H54 (cell line): Measurements from ENCODE around the gene RAMACL.
A peak's percentile ranks its signal among the peaks of the same experiment; 100 is the strongest.
"Not testable (repeated sequence)": the region's sequence is repeated elsewhere in the genome, so short reads cannot be mapped to it uniquely, and the experiment has no call there.

Experiments
- DNase-seq: peaks from one replicate; pipeline ENCODE4 v3.0.0; 2011; ENCODE audit warnings: low spot score, mixed read lengths; ENCODE audit not compliant: insufficient read length
- FAIRE-seq: peaks from 3 replicates; lab custom pipeline; 2011; peaks lifted over from hg19 to GRCh38; lab: Jason Lieb, UNC
- POLR2A ChIP-seq: IDR thresholded peaks from 2 replicates; pipeline ENCODE4 v1.6.1; 2011; ENCODE audit warnings: low read depth, mild to moderate bottlenecking, low read length

The RAMACL gene

DNA sequence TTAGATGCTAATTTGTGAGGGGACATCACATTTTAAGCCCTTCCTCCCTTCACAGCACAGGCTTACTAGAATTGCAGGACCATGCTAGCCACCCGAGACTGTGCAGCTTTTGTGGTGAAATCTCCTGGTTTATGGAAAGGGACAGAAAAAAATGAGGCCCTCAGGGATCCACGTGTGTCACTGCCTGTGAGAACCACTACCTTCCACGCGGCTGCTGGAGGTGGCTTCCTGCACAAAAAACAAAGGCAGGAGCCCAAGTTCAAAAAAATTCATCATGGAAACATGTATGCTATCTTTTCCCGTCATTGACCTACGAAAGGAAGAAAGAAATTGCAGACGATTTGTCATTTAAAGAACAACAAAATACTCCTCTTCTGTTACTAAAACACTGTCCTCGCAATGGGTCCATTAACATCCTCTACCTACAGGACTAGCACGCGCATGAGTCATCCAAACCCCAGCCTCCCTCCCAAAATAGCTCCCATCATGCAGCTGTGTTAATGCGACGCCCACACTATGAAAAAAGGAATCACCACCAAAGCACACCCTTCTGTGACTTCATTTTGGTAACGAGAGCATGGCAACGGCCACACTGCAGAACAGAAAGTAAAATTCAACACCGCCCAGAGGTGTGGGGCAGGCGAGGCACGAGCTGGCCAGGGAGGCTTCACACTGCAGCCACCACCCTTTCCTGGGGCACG is 45.7 kb downstream of the RAMACL start:
- no peak for TF ChIP-seq POLR2A
- DNase-seq (peak; percentile 35), FAIRE-seq (no peak)

GRCh38 chr6:166539543-166539942 is 46.9 kb downstream of the RAMACL start:
- DNase-seq (no peak), FAIRE-seq (no peak)
- no peak for TF ChIP-seq POLR2A

DNA sequence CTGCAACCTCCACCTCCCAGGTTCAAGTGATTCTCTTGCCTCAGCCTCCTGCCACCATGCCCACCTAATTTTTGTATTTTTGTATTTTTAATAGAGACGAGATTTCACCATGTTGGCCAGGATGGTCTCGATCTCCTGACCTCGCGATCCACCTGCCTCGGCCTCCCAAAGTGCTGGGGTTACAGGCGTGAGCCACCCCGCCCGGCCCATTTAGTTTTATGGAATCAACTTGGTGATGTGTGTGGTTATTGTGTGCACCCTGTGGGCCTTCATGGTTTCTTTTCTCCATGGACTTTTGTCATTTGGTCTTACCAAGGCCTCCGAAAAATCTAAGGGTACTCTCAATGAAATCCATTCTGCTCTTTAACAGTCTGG is 47.5 kb downstream of the RAMACL start:
- not testable (repeated sequence) for FAIRE-seq, DNase-seq

DNA sequence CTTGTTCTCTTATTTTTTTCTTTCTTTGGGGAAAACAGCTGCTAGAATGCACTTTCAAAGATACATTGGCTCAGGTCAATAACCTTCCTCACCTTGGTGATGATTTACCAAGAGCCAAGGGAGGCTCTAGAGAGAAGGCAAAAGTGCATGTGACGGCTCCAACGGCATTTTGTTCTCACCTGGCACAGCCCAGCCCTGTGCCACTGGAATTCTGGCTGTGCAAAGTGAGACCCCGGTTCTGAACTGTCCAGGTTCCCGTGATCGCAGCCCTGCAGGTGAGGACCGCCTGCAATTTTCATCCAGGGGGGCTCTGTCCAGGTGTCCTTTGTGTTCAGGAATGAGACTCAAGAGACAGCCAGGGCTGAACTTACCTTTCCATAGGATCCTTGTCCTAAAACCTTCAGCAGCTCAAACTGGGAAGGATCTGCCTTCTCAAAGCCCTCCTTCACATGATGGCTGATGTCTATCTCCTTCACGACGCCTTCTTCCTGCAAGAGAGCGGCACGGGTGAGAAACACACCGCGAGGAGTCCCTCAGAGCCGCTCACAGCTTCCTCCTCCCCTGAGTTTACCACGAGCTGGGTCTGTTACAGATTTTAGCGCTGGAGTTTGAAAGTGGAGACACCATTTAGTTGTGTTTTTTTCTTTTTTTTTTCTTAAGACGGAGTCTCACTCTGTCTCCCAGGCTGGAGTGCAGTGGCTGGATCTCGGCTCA is 48.0 kb downstream of the RAMACL start:
- no peak for TF ChIP-seq POLR2A
- DNase-seq (no peak), FAIRE-seq (no peak)

GRCh38 chr6:166534658-166535406 is 51.6 kb downstream of the RAMACL start:
- DNase-seq (no peak), FAIRE-seq (no peak)
- TF ChIP-seq POLR2A, result no peak

DNA sequence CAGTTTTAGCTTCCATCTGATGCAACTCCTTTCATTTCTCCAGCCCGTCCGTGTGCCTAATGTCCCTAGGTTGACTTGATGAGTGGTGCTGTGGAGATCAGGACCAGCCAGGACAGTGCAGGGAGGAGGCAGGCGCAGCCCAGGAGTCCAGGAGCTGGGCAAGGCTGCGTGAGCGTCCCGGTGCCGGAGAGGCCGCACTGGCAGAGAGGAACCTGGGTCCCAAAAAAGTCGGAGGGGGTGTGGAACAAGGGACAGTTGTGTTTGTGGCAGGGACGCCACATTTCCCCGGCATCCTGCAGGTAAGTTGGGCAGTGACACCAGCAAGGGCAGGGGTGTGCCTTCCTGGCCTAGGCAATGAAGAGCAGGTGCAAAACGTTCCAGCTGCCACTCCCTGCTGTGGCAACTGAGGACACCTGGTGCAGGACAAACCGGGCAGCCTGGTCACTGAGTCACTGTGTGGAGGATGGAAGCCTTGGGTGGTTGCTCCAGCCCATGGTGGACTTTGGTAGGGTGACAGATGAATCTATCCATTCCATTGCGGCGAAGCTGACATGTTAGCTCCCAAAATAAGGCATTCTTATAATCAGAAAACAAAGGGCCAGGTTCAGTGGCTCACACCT is 53.2 kb downstream of the RAMACL start:
- FAIRE-seq (no peak), DNase-seq (no peak)
- TF ChIP-seq POLR2A, result no peak
